ENCODE results near the gene SMOC1. TPM values are rescaled to one million over a fixed set of nuclear protein-coding genes. Genes with fewer than 3 reads are reported as not detected.

The SMOC1 gene
- polyA plus RNA-seq (2011; rRNA removed) (not detected in 2 replicates), polyA minus RNA-seq (2011; rRNA and poly(A)+ RNA removed) (0.05 TPM in 1 of 2 replicates, not detected in the other)

GRCh38 chr14:69879175-69880043 is at the start of gene SMOC1:
Gene SMOC1, plus strand, starts transcription at chr14:69879416. Its CDS starts 263 bp downstream, at chr14:69879679.
- TF ChIP-seq CTCF (IDR thresholded peaks at IDR 0.05; ENCODE audit: insufficient read depth, low read depth, low read length) = no peak
- CTCF ChIA-PET = interaction anchor here (1.0 kb wide), 1 partner anchor 149 kb away, joined by 3 read pairs; no protein-coding TSS in a partner anchor
- POLR2A ChIA-PET = no interaction called here
- peaks cover 10% of the 10 kb centered on the region for H3K27me3 ChIP-seq (ENCODE audit: control insufficient read depth, insufficient read depth, low read length)
- DNase-seq (ENCODE audit: low read depth) = no peak
- no peak within 1 kb of the TSS for H3K4me3 ChIP-seq (ENCODE audit: low read depth, low read length)
- H3K36me3 ChIP-seq (ENCODE audit: control insufficient read depth, insufficient read depth, low read length) = no peaks in the 10 kb centered on the region

DNA sequence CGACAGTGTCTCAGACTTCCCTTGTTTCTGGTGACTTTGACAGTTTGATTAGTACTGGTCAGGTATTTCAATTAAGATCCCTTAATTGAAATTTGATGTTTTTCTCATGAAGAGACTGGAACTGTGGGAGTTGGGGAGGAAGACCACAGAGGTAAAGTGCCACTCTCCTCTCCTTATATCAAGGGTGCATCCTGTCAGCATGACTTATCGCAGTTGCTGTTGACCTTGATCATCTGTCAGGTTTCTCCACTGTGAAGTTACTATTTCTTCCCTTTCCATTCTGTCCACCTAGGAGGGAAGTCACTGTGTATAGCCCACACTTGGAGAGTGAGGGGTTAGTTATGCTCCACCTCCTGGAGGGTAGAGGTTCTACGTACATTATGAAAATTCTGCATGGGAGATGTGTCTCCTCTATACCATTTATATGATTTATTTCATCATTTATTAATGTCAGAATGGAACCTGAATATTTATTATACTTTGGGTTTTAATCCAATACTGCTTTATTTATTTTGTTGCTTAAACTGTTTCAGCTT is 40.3 kb upstream of the SMOC1 start:
- POLR2A ChIA-PET = no interaction called here
- TF ChIP-seq CTCF (IDR thresholded peaks at IDR 0.05; ENCODE audit: insufficient read depth, low read depth, low read length) = no peak
- CTCF ChIA-PET = no interaction called here

GRCh38 chr14:69839661-69840060 is 39.6 kb upstream of the SMOC1 start:
- no peaks in the 10 kb centered on the region for H3K36me3 ChIP-seq (ENCODE audit: control insufficient read depth, insufficient read depth, low read length)
- TF ChIP-seq CTCF (IDR thresholded peaks at IDR 0.05; ENCODE audit: insufficient read depth, low read depth, low read length) = no peak
- H3K27me3 ChIP-seq (ENCODE audit: control insufficient read depth, insufficient read depth, low read length) = peaks cover 4% of the 10 kb centered on the region
- ChIA-PET CTCF (no interaction called here), POLR2A (no interaction called here)
- H3K4me3 ChIP-seq (ENCODE audit: low read depth, low read length) = no peak overlapping the region
- DNase-seq (ENCODE audit: low read depth) = no peak

More for the DNA sequence above, 40.3 kb upstream of the SMOC1 start:
- no peak overlapping the region for H3K4me3 ChIP-seq (ENCODE audit: low read depth, low read length)
- peaks cover 4% of the 10 kb centered on the region for H3K27me3 ChIP-seq (ENCODE audit: control insufficient read depth, insufficient read depth, low read length)
- no peak for DNase-seq (ENCODE audit: low read depth)
- H3K36me3 ChIP-seq (ENCODE audit: control insufficient read depth, insufficient read depth, low read length) = no peaks in the 10 kb centered on the region

GRCh38 chr14:69841656-69842055 is 37.6 kb upstream of the SMOC1 start:
- Histone ChIP-seq H3K36me3 (ENCODE audit: control insufficient read depth, insufficient read depth, low read length) (no peaks in the 10 kb centered on the region), H3K27me3 (ENCODE audit: control insufficient read depth, insufficient read depth, low read length) (peaks cover 4% of the 10 kb centered on the region), H3K4me3 (ENCODE audit: low read depth, low read length) (no peak overlapping the region)
- ChIA-PET CTCF (no interaction called here), POLR2A (no interaction called here)
- DNase-seq (ENCODE audit: low read depth) = no peak
- no peak for TF ChIP-seq CTCF (IDR thresholded peaks at IDR 0.05; ENCODE audit: insufficient read depth, low read depth, low read length)

- POLR2A ChIA-PET = no interaction called here
- no peak for DNase-seq (ENCODE audit: low read depth)
Measured at GRCh38 chr14:69842686-69843420, 36.4 kb upstream of the SMOC1 start.

More at GRCh38 chr14:69842686-69843420, 36.4 kb upstream of the SMOC1 start:
- Histone ChIP-seq H3K27me3 (ENCODE audit: control insufficient read depth, insufficient read depth, low read length) (peaks cover 4% of the 10 kb centered on the region), H3K36me3 (ENCODE audit: control insufficient read depth, insufficient read depth, low read length) (no peaks in the 10 kb centered on the region), H3K4me3 (ENCODE audit: low read depth, low read length) (no peak overlapping the region)
- no peak for TF ChIP-seq CTCF (IDR thresholded peaks at IDR 0.05; ENCODE audit: insufficient read depth, low read depth, low read length)
- CTCF ChIA-PET = no interaction called here
